ENCODE data around the gene TCL1A.

DNA sequence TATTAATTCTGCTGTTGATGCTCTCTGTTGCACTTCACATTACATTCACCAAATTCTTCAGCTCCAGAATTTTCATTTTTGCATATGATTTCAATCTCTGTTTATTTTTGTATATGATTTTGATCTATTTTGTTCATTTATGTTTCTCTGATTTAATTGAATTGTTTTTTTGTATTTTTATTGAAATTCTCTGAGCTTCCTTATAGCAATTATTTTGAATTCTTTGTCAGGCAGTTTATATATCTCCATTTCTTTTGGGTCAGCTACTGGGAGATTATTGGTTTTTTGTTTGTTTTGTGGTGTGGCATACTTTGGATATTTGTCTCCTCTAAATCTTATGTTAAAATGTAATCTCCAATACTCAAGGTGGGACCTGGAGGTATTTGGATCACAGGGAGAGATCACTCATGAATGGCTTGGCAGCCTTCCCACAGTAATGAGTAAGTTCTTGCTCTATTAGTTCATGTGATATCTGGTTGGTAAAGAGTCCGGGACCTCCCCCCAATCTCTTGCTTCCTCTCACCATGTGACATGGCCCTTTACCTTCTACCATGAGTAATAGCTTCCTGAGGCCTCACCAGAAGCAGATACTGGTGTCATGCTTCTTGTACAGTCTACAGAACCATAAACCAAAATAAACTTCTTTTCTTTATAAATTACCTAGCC lies 8.7 kb upstream of the TCL1A start:
- TF ChIP-seq EZH2 (IDR thresholded peaks at IDR 0.05) (no peak), POLR2AphosphoS5 (IDR thresholded peaks at IDR 0.05; ENCODE audit: borderline replicate concordance, low read depth, low read length) (no peak)
